MCF 10A (cell line): ENCODE measurements around the gene CLMN. TPM values are rescaled to one million over a fixed set of nuclear protein-coding genes. Genes with fewer than 3 reads are reported as not detected.

ENCODE experiments used
- BruUV-seq: library from RNA; stranded (reverse); fragments of 400-500 nt; replicated peaks from 2 replicates; lab custom pipeline; 2021; lab: Mats Ljungman, UMichigan
- CTCF ChIA-PET: fragments of 300-600 bp; sonication (Branson Sonifier 250); formaldehyde crosslinking; extraction: SDS; loops from one replicate; lab custom pipeline; 2021; ENCODE audit warnings: antibody characterized with exemption, inconsistent platforms; lab: Yijun Ruan, JAX
- POLR2A ChIA-PET: fragments of 300-600, 350-650 bp; sonication (Branson Sonifier 250); formaldehyde crosslinking; extraction: SDS; loops from one replicate; lab custom pipeline; 2020; ENCODE audit warnings: antibody characterized with exemption, inconsistent platforms; lab: Yijun Ruan, JAX
- DNase-seq: peaks from one replicate; pipeline ENCODE4 v3.0.0-alpha.2; 2018; ENCODE audit not compliant: unreplicated experiment
- H3K27ac Mint-ChIP-seq: one replicate; pipeline ENCODE4 v1.8.0; 2022; ENCODE audit warnings: mild to moderate bottlenecking, low read depth, mixed read lengths; ENCODE audit not compliant: unreplicated experiment
- H3K27me3 Mint-ChIP-seq: one replicate; pipeline ENCODE4 v1.8.0; 2022; ENCODE audit warnings: mixed read lengths; ENCODE audit not compliant: insufficient read depth, unreplicated experiment
- H3K36me3 Mint-ChIP-seq: one replicate; pipeline ENCODE4 v1.8.0; 2022; ENCODE audit warnings: mild to moderate bottlenecking, moderate library complexity, mixed read lengths; ENCODE audit not compliant: insufficient read depth, unreplicated experiment
- H3K4me1 Mint-ChIP-seq: one replicate; pipeline ENCODE4 v1.8.0; 2022; ENCODE audit warnings: mixed read lengths; ENCODE audit not compliant: insufficient read depth, unreplicated experiment
- H3K4me3 Mint-ChIP-seq: one replicate; pipeline ENCODE4 v1.8.0; 2022; ENCODE audit warnings: mild to moderate bottlenecking, moderate library complexity, mixed read lengths; ENCODE audit not compliant: unreplicated experiment
- H3K9me3 Mint-ChIP-seq: one replicate; pipeline ENCODE4 v1.8.0; 2022; ENCODE audit warnings: mixed read lengths; ENCODE audit not compliant: unreplicated experiment
- intact Hi-C: fragments of 100-400 bp; cut with micrococcal nuclease; formaldehyde crosslinking; loops from 2 replicates; pipeline ENCODE4 v1.14.1; 2022
- total RNA-seq: library from RNA; stranded (reverse); gene quantifications from 2 replicates; pipeline ENCODE4 v1.2.3, GENCODE V29; 2022
- TF ChIP-seq, protein P1 (sequence below): fragments of 200-600 bp; IDR thresholded peaks from one replicate; pipeline ENCODE4 v1.8.0; 2022; ENCODE audit warnings: antibody characterized with exemption, mild to moderate bottlenecking; ENCODE audit not compliant: unreplicated experiment

Gene CLMN
- total RNA-seq, 1 experiment from 2014 or later, result 17.9 TPM

DNA sequence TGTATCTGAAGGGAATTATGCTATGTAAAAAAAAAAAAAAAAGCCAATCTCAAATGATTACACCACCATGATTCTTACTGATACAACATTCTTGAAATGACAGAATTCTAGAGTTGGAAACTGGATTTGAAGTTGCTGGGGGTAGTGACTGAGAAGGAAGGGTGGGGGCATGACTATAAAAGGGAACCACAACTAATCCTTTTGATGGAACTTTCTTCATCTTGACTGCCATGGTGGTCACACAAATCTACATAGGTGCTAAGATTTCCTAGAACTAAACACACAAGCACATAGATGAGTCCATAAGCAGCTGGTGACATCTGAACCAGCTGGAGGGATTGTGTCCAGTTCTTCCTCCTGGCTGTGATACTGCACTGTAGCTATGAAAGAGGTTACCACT lies 51.4 kb downstream of the CLMN start:
- H3K4me3 Mint-ChIP-seq, result no peak overlapping the region
- POLR2A ChIA-PET, result no interaction called here
- CTCF ChIA-PET, result no interaction called here

DNA sequence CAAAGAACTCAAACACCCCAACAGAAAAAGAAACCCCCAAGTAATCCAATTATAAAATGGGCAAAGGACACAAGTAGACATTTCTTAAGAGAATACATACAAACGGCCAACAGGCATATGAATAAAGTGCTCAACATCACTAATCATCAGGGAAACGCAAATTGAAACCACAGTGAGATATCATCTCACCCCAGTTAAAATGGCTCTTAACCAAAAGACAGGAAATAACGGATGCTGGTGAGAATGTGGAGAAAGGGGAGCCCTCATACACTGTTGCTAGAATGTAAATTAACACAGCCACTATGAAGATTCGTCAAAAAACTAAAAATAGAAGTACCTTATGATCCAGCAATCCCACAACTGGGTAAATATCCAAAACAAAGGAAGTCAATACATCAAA lies 52.4 kb downstream of the CLMN start:
- CTCF ChIA-PET, result no interaction called here
- no peak for DNase-seq
- POLR2A ChIA-PET, result interaction anchor here (0.7 to 3.2 kb wide), 4 partner anchors 15 to 52 kb away, joined by 3 to 26 read pairs (median 8); partner anchors contain the start of gene CLMN
- no TSS peak for BruUV-seq
- Mint-ChIP-seq H3K9me3 (peaks cover 7% of the 10 kb centered on the region), H3K4me1 (peaks cover 19% of the 10 kb centered on the region), H3K27me3 (no peaks in the 10 kb centered on the region), H3K36me3 (no peaks in the 10 kb centered on the region), H3K4me3 (no peak overlapping the region), H3K27ac (peak overlapping the region; percentile 70)
- TF ChIP-seq, protein P1, sequence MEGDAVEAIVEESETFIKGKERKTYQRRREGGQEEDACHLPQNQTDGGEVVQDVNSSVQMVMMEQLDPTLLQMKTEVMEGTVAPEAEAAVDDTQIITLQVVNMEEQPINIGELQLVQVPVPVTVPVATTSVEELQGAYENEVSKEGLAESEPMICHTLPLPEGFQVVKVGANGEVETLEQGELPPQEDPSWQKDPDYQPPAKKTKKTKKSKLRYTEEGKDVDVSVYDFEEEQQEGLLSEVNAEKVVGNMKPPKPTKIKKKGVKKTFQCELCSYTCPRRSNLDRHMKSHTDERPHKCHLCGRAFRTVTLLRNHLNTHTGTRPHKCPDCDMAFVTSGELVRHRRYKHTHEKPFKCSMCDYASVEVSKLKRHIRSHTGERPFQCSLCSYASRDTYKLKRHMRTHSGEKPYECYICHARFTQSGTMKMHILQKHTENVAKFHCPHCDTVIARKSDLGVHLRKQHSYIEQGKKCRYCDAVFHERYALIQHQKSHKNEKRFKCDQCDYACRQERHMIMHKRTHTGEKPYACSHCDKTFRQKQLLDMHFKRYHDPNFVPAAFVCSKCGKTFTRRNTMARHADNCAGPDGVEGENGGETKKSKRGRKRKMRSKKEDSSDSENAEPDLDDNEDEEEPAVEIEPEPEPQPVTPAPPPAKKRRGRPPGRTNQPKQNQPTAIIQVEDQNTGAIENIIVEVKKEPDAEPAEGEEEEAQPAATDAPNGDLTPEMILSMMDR, result no peak
- intact Hi-C loops, result no loop called here

More for the DNA sequence above, 51.4 kb downstream of the CLMN start:
- Mint-ChIP-seq H3K9me3 (peaks cover 7% of the 10 kb centered on the region), H3K4me1 (peaks cover 23% of the 10 kb centered on the region), H3K27ac (no peak overlapping the region), H3K27me3 (no peaks in the 10 kb centered on the region), H3K36me3 (no peaks in the 10 kb centered on the region)
- DNase-seq, result no peak
- no TSS peak for BruUV-seq
- TF ChIP-seq, protein P1, result no peak
- intact Hi-C loops, result no loop called here

DNA sequence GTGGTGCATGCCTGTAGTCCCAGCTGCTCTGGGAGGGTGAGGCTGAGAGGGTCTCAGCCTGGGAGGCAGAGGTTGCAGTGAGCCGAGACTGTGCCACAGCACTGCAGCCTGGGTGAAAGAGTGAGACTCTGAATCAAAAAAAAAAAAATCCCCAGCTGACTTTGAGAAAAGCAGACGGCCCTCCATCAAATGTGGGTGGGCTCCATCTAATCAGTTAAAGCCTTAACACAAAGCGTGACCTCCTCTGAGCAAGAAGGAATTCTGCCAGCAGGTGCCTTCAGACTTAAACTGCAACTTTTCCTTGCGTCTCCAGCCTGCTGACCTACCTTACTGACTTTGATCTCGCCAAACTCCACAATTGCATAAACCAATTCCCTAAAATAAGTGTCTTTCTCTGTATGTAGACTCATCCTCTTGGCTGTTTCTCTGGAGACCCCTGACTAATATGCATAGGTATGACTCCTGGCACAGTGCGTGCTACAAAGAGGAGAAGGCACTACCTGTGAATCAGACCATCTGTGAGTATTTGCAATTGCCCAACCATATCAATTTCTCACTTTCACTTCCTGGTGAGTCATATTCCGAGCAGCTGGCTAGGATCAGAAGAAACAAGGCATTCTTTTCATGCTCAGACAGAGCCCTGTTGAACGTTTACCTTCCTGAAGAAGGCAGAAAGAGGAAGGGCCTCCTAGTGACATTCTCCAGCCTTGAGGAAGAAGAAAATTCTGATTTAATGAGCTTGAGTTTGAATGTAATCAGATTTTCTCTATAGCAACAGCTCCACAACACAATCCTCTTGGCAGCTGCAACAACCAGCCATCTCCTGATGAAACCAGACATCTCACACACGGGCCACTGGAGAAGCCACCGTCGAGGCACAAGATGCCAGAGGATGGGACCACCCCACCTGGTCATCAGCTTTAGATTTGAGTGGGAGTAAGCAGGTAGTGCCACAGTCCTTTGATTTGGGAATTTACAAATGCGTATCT lies 54.3 kb downstream of the CLMN start:
- Mint-ChIP-seq H3K9me3 (peaks cover 7% of the 10 kb centered on the region), H3K27ac (peak overlapping the region; percentile 90), H3K27me3 (no peaks in the 10 kb centered on the region), H3K36me3 (no peaks in the 10 kb centered on the region), H3K4me3 (peak overlapping the region; percentile 57), H3K4me1 (peaks cover 13% of the 10 kb centered on the region)
- TF ChIP-seq, protein P1, result no peak
- ChIA-PET CTCF (interaction anchor here (0.6 to 1.3 kb wide), 8 partner anchors 12 to 1020 kb away, joined by 3 to 4 read pairs (median 4); partner anchors contain the start of gene DICER1), POLR2A (interaction anchor here (0.6 to 3.2 kb wide), 18 partner anchors 10 to 1186 kb away, joined by 3 to 26 read pairs (median 4); partner anchors contain the start of genes CLMN and GLRX5)
- BruUV-seq, result no TSS peak
- intact Hi-C loops, result loop anchor here (2.0 kb wide), 1 partner anchor 49 kb away; no protein-coding TSS in a partner anchor
- peak; percentile 99 for DNase-seq
